Kasumi-1 (cell line): ENCODE measurements around the gene SNAPC4.
A peak's percentile ranks its signal among the peaks of the same experiment; 100 is the strongest.
"Not testable (repeated sequence)": the region's sequence is repeated elsewhere in the genome, so short reads cannot be mapped to it uniquely, and the experiment has no call there.

Experiments used
- DNase-seq, 2 experiments: peaks; one replicate each; lab custom pipeline; 2025; lab: John Stamatoyannopoulos, UW

SNAPC4 gene

GRCh38 chr9:136407911-136408310 is 7.9 kb upstream of the SNAPC4 start:
- DNase-seq: no peak

- DNase-seq: not testable (repeated sequence)
Measured at GRCh38 chr9:136407061-136407460, 7.1 kb upstream of the SNAPC4 start.

- DNase-seq: not testable (repeated sequence)
Measured at GRCh38 chr9:136405904-136406303, 5.9 kb upstream of the SNAPC4 start.

GRCh38 chr9:136405481-136405880 is 5.5 kb upstream of the SNAPC4 start:
- DNase-seq: no peak

GRCh38 chr9:136404801-136405136 is 4.8 kb upstream of the SNAPC4 start:
- DNase-seq: no peak

GRCh38 chr9:136403915-136404800 is 4.2 kb upstream of the SNAPC4 start:
- DNase-seq: no peak

- no peak for DNase-seq
Measured at GRCh38 chr9:136403538-136403914, 3.6 kb upstream of the SNAPC4 start.

GRCh38 chr9:136402067-136402466 is 2.1 kb upstream of the SNAPC4 start:
- DNase-seq: no peak

- no peak for DNase-seq
Measured at GRCh38 chr9:136401173-136401922, 1.4 kb upstream of the SNAPC4 start.

GRCh38 chr9:136399176-136400037 is 563 bp downstream of the SNAPC4 start:
- DNase-seq: peak in 1 of 2 experiments; percentile 4

- DNase-seq: no peak
Measured at GRCh38 chr9:136398286-136398685, 1.7 kb downstream of the SNAPC4 start.

GRCh38 chr9:136397643-136398042 is 2.3 kb downstream of the SNAPC4 start:
- no peak for DNase-seq

- DNase-seq: no peak
Measured at GRCh38 chr9:136396219-136396515, 3.8 kb downstream of the SNAPC4 start.

- no peak for DNase-seq
Measured at GRCh38 chr9:136395345-136396218, 4.4 kb downstream of the SNAPC4 start.

GRCh38 chr9:136395020-136395340 is 5.0 kb downstream of the SNAPC4 start:
- no peak for DNase-seq

- no peak for DNase-seq
Measured at GRCh38 chr9:136394312-136395019, 5.5 kb downstream of the SNAPC4 start.

GRCh38 chr9:136393531-136393930 is 6.4 kb downstream of the SNAPC4 start:
- no peak for DNase-seq

GRCh38 chr9:136392538-136393449 is 7.2 kb downstream of the SNAPC4 start:
- DNase-seq: no peak

- DNase-seq: no peak
Measured at GRCh38 chr9:136391737-136392537, 8.0 kb downstream of the SNAPC4 start.
